ENCODE data around the gene DTX4. TPM values are rescaled to one million over a fixed set of nuclear protein-coding genes. Genes with fewer than 3 reads are reported as not detected.

The DTX4 gene
- total RNA-seq, 2 experiments from 2014 or later = 0.93 to 1.0 TPM

DNA sequence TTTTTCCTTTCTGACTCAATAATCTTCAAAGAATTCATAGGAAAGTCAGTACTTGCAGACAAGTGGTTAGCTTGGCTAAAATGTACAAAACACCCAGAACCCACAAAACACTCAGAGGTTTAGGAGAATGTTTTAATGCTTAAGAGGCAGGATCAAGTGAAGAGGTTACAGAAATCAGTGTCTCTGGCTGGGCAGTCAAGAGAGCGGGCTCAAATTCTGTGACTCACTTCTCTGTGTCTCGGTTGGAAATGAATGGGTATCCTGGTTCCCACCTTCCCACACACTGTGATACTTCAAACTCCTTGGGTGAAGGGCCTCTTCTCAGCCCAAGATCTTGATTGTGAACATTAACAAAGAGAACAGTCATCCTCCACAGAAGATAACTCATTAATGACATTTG, 37.0 kb downstream of the DTX4 start:
- H3K36me3 ChIP-seq (ENCODE audit: insufficient read depth, low read length) = no peaks in the 10 kb centered on the region
- TF ChIP-seq, protein P1, sequence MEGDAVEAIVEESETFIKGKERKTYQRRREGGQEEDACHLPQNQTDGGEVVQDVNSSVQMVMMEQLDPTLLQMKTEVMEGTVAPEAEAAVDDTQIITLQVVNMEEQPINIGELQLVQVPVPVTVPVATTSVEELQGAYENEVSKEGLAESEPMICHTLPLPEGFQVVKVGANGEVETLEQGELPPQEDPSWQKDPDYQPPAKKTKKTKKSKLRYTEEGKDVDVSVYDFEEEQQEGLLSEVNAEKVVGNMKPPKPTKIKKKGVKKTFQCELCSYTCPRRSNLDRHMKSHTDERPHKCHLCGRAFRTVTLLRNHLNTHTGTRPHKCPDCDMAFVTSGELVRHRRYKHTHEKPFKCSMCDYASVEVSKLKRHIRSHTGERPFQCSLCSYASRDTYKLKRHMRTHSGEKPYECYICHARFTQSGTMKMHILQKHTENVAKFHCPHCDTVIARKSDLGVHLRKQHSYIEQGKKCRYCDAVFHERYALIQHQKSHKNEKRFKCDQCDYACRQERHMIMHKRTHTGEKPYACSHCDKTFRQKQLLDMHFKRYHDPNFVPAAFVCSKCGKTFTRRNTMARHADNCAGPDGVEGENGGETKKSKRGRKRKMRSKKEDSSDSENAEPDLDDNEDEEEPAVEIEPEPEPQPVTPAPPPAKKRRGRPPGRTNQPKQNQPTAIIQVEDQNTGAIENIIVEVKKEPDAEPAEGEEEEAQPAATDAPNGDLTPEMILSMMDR (IDR thresholded peaks at IDR 0.05) = no peak
- no peaks in the 10 kb centered on the region for H3K27me3 Mint-ChIP-seq
- CTCF ChIA-PET = no interaction called here
- H3K27ac Mint-ChIP-seq = no peak overlapping the region
- no peaks in the 10 kb centered on the region for H3K9me3 ChIP-seq (ENCODE audit: control insufficient read depth in 1 of 2, insufficient read depth in 1 of 2, low read length in 2 of 2)
- H3K4me3 Mint-ChIP-seq = no peak overlapping the region
- H3K27me3 ChIP-seq (ENCODE audit: control insufficient read depth in 1 of 2, insufficient read depth in 2 of 2, low read length in 2 of 2) = no peaks in the 10 kb centered on the region
- ATAC-seq (ENCODE audit: poor library complexity) (no peak), DNase-seq (no peak)
- H3K4me3 ChIP-seq (ENCODE audit: low read length) = peak overlapping the region; percentile 37
- H3K9me3 Mint-ChIP-seq = no peaks in the 10 kb centered on the region
- H3K36me3 Mint-ChIP-seq (ENCODE audit: low read depth) = no peaks in the 10 kb centered on the region
- POLR2A ChIA-PET = no interaction called here
- H3K4me1 ChIP-seq (ENCODE audit: insufficient read depth, low read length) = peaks cover 27% of the 10 kb centered on the region
- H3K27ac ChIP-seq (ENCODE audit: low read depth in 1 of 2, low read length in 2 of 2) = no peak overlapping the region
- H3K4me1 Mint-ChIP-seq (ENCODE audit: low read depth) = peaks cover 30% of the 10 kb centered on the region
- intact Hi-C loops (cut with DNase I, micrococcal nuclease) = loop anchor here (1.0 kb wide), 2 partner anchors 37 to 38 kb away; partner anchors contain the start of gene DTX4 (in 1 of the 2)

DNA sequence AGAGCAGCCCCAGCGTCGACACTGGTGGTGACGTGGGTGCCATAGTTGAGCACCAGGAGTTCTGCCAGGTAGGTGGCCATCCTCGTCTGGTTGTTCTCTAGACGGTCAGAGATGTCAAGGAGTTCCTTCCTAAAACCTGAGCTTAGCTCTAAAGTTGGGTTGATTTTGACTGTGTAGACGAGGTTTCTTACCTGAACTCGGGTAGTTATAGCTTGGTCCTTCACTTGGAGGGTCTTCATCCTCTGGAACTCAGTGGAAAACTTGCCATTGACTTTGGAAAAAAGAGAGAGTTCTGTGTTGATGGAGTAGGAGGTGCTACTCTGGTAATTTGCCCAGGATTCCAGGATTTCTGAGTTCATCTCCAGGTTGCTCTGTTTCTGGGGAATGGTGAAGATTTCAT, 40.3 kb downstream of the DTX4 start:
- ChIA-PET POLR2A (no interaction called here), CTCF (no interaction called here)
- Mint-ChIP-seq H3K27ac (no peak overlapping the region), H3K4me3 (no peak overlapping the region), H3K9me3 (no peaks in the 10 kb centered on the region), H3K36me3 (ENCODE audit: low read depth) (no peaks in the 10 kb centered on the region), H3K4me1 (ENCODE audit: low read depth) (peaks cover 27% of the 10 kb centered on the region), H3K27me3 (no peaks in the 10 kb centered on the region)
- ATAC-seq (ENCODE audit: poor library complexity) = no peak
- Histone ChIP-seq H3K4me1 (ENCODE audit: insufficient read depth, low read length) (peaks cover 22% of the 10 kb centered on the region), H3K27me3 (ENCODE audit: control insufficient read depth in 1 of 2, insufficient read depth in 2 of 2, low read length in 2 of 2) (no peaks in the 10 kb centered on the region), H3K9me3 (ENCODE audit: control insufficient read depth in 1 of 2, insufficient read depth in 1 of 2, low read length in 2 of 2) (no peaks in the 10 kb centered on the region), H3K36me3 (ENCODE audit: insufficient read depth, low read length) (no peaks in the 10 kb centered on the region), H3K4me3 (ENCODE audit: low read length) (peak overlapping the region; percentile 37), H3K27ac (ENCODE audit: low read depth in 1 of 2, low read length in 2 of 2) (no peak overlapping the region)
- DNase-seq = no peak
- TF ChIP-seq, protein P1 (IDR thresholded peaks at IDR 0.05) = no peak
- intact Hi-C loops (cut with DNase I, micrococcal nuclease) = no loop called here

DNA sequence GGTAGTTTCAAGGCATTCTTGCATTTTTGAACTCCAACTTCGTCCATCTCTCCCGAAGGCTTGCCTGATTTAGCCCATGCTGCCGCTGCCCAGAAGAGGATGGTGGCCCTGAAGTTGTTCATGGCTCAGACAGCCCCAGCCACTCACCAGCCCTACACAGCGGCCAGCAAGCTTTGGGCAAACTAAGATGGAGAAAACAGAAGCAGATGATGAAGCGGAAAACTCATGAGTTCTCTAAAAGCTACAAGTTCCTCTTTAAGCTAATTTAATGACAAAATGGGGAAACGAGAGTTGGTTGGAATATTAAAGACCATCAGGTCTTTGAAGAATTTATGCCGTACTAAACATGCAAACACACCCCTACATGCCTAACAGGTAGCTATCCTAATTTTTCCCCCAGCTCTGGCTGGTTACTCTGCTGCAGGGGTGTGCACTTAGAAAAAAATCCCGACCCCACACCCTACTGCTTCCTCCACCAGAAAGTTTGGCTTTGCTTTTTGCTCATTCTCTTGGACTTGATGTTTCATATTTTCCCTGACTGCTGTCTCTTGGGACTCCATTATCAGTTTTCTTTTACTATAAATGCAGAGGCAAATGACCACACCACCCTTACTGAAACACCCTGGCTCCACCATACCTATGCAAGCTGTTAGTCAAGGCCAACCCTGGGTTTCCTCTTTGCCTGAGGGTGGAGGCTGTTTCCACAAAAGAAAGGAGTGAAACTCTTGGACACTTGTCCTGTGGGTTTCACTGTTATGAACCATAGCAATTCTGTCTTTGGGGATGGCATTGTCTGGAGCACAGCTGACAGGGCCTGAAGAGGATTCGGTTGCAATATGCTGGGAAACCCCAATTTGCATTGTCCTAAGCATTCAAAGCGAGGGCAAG, 41.1 kb downstream of the DTX4 start, which contains the start of gene MPEG1:
Gene MPEG1, minus strand, starts transcription at position 184 of the 888 bp plus-strand sequence. Its CDS starts 62 bp downstream, at position 122.
- peaks cover 25% of the 10 kb centered on the region for H3K4me1 Mint-ChIP-seq (ENCODE audit: low read depth)
- no peak within 1 kb of the TSS for H3K27ac Mint-ChIP-seq
- no peak within 1 kb of the TSS for H3K4me3 Mint-ChIP-seq

More for the DNA sequence above, 41.1 kb downstream of the DTX4 start, which contains the start of gene MPEG1:
- Histone ChIP-seq H3K27ac (ENCODE audit: low read depth in 1 of 2, low read length in 2 of 2) (no peak within 1 kb of the TSS), H3K27me3 (ENCODE audit: control insufficient read depth in 1 of 2, insufficient read depth in 2 of 2, low read length in 2 of 2) (no peaks in the 10 kb centered on the region), H3K4me1 (ENCODE audit: insufficient read depth, low read length) (peaks cover 15% of the 10 kb centered on the region), H3K36me3 (ENCODE audit: insufficient read depth, low read length) (no peaks in the 10 kb centered on the region), H3K9me3 (ENCODE audit: control insufficient read depth in 1 of 2, insufficient read depth in 1 of 2, low read length in 2 of 2) (no peaks in the 10 kb centered on the region), H3K4me3 (ENCODE audit: low read length) (peak within 1 kb of the TSS; percentile 37)
- POLR2A ChIA-PET = no interaction called here
- CTCF ChIA-PET = no interaction called here
- Mint-ChIP-seq H3K27me3 (no peaks in the 10 kb centered on the region), H3K9me3 (no peaks in the 10 kb centered on the region), H3K36me3 (ENCODE audit: low read depth) (no peaks in the 10 kb centered on the region)
- DNase-seq (peak in 2 of 14 experiments; percentile 41 to 52), ATAC-seq (ENCODE audit: poor library complexity) (no peak)
- TF ChIP-seq, protein P1 (IDR thresholded peaks at IDR 0.05) = no peak
- intact Hi-C loops (cut with DNase I, micrococcal nuclease) = no loop called here
